Tongue (tissue), 2 donors: ENCODE results near the gene RARA. TPM values are rescaled to one million over a fixed set of nuclear protein-coding genes. Genes with fewer than 3 reads are reported as not detected.

ENCODE experiments used
- DNase-seq: peaks from one replicate; pipeline ENCODE4 v3.0.0-alpha.2; 2015
- total RNA-seq: library from RNA; depleted of rRNA; stranded (reverse); fragments of >200 nt; gene quantifications from one replicate; pipeline ENCODE4 v1.2.3, GENCODE V29; 2014

Gene RARA
- total RNA-seq, 1 donor from 2014 or later = 33.3 TPM

- peak; percentile 88 for DNase-seq
These were observed 36.4 kb downstream of the RARA start for GRCh38 chr17:40345161-40345993.

- peak; percentile 91 for DNase-seq
These were observed 37.2 kb downstream of the RARA start for GRCh38 chr17:40345994-40346764.

- DNase-seq = no peak
These were observed 37.8 kb downstream of the RARA start for GRCh38 chr17:40346765-40347158.

- no peak for DNase-seq
These were observed 38.5 kb downstream of the RARA start for GRCh38 chr17:40347319-40348135.

- no peak for DNase-seq
These were observed 39.1 kb downstream of the RARA start for GRCh38 chr17:40348136-40348504.

- DNase-seq = peak; percentile 82
These were observed 39.8 kb downstream of the RARA start for GRCh38 chr17:40348562-40349476.

- DNase-seq = peak; percentile 31
These were observed 40.5 kb downstream of the RARA start for GRCh38 chr17:40349477-40349894.

GRCh38 chr17:40349895-40350688 is 41.1 kb downstream of the RARA start:
- peak; percentile 93 for DNase-seq

GRCh38 chr17:40350689-40351358 is 41.8 kb downstream of the RARA start:
- peak; percentile 92 for DNase-seq

- peak; percentile 85 for DNase-seq
These were observed 42.6 kb downstream of the RARA start for GRCh38 chr17:40351359-40352236.

GRCh38 chr17:40352237-40352778 is 43.3 kb downstream of the RARA start:
- no peak for DNase-seq

GRCh38 chr17:40352779-40353394 is 43.9 kb downstream of the RARA start:
- no peak for DNase-seq

- DNase-seq = no peak
These were observed 45.5 kb downstream of the RARA start for GRCh38 chr17:40354221-40355122.

GRCh38 chr17:40355123-40355803 is 46.3 kb downstream of the RARA start:
- DNase-seq = peak; percentile 85

- DNase-seq = no peak
These were observed 47.1 kb downstream of the RARA start for GRCh38 chr17:40355804-40356758.
